WI38 (cell line): ENCODE results near the gene OR2A5.

Experiments used
- H3K4me3 ChIP-seq: 2 replicates; pipeline ENCODE4 v1.5.1; 2011; ENCODE audit warnings: low read depth, mild to moderate bottlenecking, control low read depth, low read length
- CTCF ChIP-seq: IDR thresholded peaks from 2 replicates; pipeline ENCODE4 v1.5.1; 2012; ENCODE audit warnings: low read depth, mild to moderate bottlenecking, control low read depth, low read length

The OR2A5 gene

GRCh38 chr7:144069511-144069910 is 20.8 kb downstream of the OR2A5 start, which contains the start of gene OR2A25:
OR2A25 (plus strand) TSS chr7:144069811; CDS start chr7:144074220, 4,409 bp downstream.
- TF ChIP-seq CTCF: no peak
- H3K4me3 ChIP-seq: no peak within 1 kb of the TSS

DNA sequence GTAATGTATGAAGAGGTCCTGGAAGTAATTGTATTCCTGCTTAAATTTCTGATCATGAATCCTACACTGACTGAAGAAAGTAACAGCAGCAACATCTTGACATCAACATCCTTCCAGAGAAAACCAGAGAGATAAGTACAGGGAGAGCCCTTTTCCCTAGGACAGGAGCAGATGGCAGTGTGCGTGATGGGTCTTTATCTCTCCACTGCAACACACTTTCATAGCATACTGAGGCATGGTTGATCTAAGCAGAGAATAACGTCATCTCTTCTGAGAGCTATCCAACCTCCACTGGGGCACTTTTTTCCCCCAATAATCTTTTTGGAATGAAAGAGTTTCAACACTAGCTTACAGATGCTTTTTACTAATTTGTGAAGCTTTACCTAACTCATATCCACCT is 21.2 kb downstream of the OR2A5 start:
- TF ChIP-seq CTCF: no peak
- H3K4me3 ChIP-seq: no peak overlapping the region

GRCh38 chr7:144074374-144074773 is 25.6 kb downstream of the OR2A5 start:
- TF ChIP-seq CTCF: no peak
- H3K4me3 ChIP-seq: no peak overlapping the region

DNA sequence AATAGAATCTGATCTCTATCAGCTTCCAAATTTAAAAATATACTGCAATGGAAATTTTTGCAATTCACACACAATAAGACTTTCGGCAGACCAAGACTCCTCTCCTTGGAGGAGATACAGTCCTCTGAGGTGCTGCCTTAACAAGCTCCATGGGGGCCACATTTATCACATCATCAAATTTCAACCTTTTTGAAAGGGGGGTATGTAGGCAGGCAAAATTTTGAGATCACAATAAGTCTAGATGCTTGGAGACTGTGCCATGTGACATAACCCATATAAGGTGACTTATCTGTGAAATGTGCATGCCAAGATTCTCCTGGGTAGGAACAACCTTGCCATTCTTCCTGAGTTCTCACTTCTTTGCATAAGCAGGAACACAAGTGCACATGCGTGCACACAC is 37.2 kb downstream of the OR2A5 start, which contains the start of gene OR2A12:
Gene OR2A12 (plus strand): TSS at position 301 of the 400 bp plus-strand sequence. CDS start 8,830 bp downstream, outside the sequence.
- no peak for TF ChIP-seq CTCF
- H3K4me3 ChIP-seq: no peak within 1 kb of the TSS

DNA sequence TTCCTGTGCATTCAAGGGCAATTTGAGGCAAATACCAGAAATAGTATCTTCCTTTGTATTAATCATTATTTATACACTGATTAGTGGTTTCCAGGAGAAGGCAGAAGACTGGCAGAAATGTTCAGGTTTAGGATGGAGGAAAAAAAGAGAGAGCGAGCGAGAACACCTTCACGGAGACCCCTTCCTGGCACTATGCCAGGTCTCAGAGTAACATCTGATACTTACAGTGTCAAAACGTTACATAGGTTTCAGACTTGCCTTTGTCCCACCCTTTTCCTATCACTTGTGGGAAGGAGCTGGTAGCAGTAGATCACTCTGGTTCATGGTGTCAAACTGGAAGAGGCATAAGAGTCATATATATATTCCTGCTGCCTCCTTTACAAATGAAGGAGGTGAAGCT is 38.0 kb downstream of the OR2A5 start:
- H3K4me3 ChIP-seq: no peak overlapping the region
- TF ChIP-seq CTCF: no peak

GRCh38 chr7:144087230-144087629 is 38.5 kb downstream of the OR2A5 start:
- TF ChIP-seq CTCF: no peak
- H3K4me3 ChIP-seq: no peak overlapping the region

- no peak overlapping the region for H3K4me3 ChIP-seq
- TF ChIP-seq CTCF: no peak
These were observed 41.9 kb downstream of the OR2A5 start for GRCh38 chr7:144090667-144091066.
